Epithelial cell of proximal tubule (primary cell): ENCODE measurements around the gene RNASEH2C. TPM values are rescaled to one million over a fixed set of nuclear protein-coding genes. Genes with fewer than 3 reads are reported as not detected.

Experiments
- DNase-seq: peaks from one replicate; pipeline ENCODE4 v3.0.0-alpha.2; 2011; ENCODE audit warnings: low read depth
- H3K4me3 ChIP-seq: 2 replicates; pipeline ENCODE4 v1.5.1; 2011; ENCODE audit warnings: low read depth, mild to moderate bottlenecking, low read length
- CTCF ChIP-seq: conservative IDR thresholded peaks from 2 replicates; pipeline ENCODE4 v1.5.1; 2012; ENCODE audit warnings: low read depth, mild to moderate bottlenecking, low read length
- total RNA-seq: library from RNA; depleted of rRNA; stranded (reverse); fragments of >200 nt; gene quantifications from 2 replicates; pipeline ENCODE4 v1.2.3, GENCODE V29; 2015

Gene RNASEH2C
- total RNA-seq, 1 donor from 2014 or later, result 81.1 TPM

- H3K4me3 ChIP-seq, result no peak overlapping the region
- no peak for DNase-seq
- no peak for TF ChIP-seq CTCF
These were observed 2.7 kb downstream of the RNASEH2C start for GRCh38 chr11:65717906-65718305.

- no peak for TF ChIP-seq CTCF
- no peak overlapping the region for H3K4me3 ChIP-seq
- DNase-seq, result no peak
These were observed 3.7 kb downstream of the RNASEH2C start for GRCh38 chr11:65716774-65717405.

GRCh38 chr11:65716302-65716701 is 4.3 kb downstream of the RNASEH2C start:
- no peak for TF ChIP-seq CTCF
- H3K4me3 ChIP-seq, result no peak overlapping the region
- no peak for DNase-seq

- no peak for DNase-seq
- no peak for TF ChIP-seq CTCF
- no peak overlapping the region for H3K4me3 ChIP-seq
These were observed 6.2 kb downstream of the RNASEH2C start for GRCh38 chr11:65714433-65714832.

GRCh38 chr11:65713212-65713969 is 7.2 kb downstream of the RNASEH2C start:
- peak overlapping the region; percentile 74 for H3K4me3 ChIP-seq
- no peak for DNase-seq
- TF ChIP-seq CTCF, result no peak

- no peak for DNase-seq
- TF ChIP-seq CTCF, result no peak
- peak overlapping the region; percentile 74 for H3K4me3 ChIP-seq
These were observed 7.9 kb downstream of the RNASEH2C start for GRCh38 chr11:65712633-65713076.
